GM19025 (cell line): ENCODE results near the gene DVL2.
"Not testable (repeated sequence)": the region's sequence is repeated elsewhere in the genome, so short reads cannot be mapped to it uniquely, and the experiment has no call there.

Experiments
- ATAC-seq: cut with Tn5 transposase; IDR thresholded peaks from one replicate; pipeline ENCODE4 v1.9.1; 2021; ENCODE audit warnings: mild to moderate bottlenecking, low read depth, moderate library complexity; ENCODE audit not compliant: unreplicated experiment

Gene DVL2

GRCh38 chr17:7207120-7208001 lies 27.0 kb downstream of the DVL2 start:
- ATAC-seq: no peak

- no peak for ATAC-seq
Observed at GRCh38 chr17:7205561-7205960, 28.8 kb downstream of the DVL2 start.

GRCh38 chr17:7204828-7205461 lies 29.4 kb downstream of the DVL2 start:
- peak; percentile 86 for ATAC-seq

GRCh38 chr17:7204336-7204735 lies 30.0 kb downstream of the DVL2 start:
- no peak for ATAC-seq

GRCh38 chr17:7203391-7203790 lies 30.9 kb downstream of the DVL2 start:
- no peak for ATAC-seq

GRCh38 chr17:7196651-7197401 lies 37.5 kb downstream of the DVL2 start:
- no peak for ATAC-seq

- ATAC-seq: no peak
Observed at GRCh38 chr17:7195971-7196370, 38.3 kb downstream of the DVL2 start.

GRCh38 chr17:7192271-7192937 lies 41.9 kb downstream of the DVL2 start:
- no peak for ATAC-seq

GRCh38 chr17:7191571-7192270 lies 42.6 kb downstream of the DVL2 start:
- ATAC-seq: no peak

GRCh38 chr17:7191069-7191468 lies 43.2 kb downstream of the DVL2 start:
- no peak for ATAC-seq

- no peak for ATAC-seq
Observed at GRCh38 chr17:7190276-7190917, 43.9 kb downstream of the DVL2 start.

GRCh38 chr17:7186241-7186640 lies 48.1 kb downstream of the DVL2 start:
- ATAC-seq: no peak

GRCh38 chr17:7184647-7185046 lies 49.7 kb downstream of the DVL2 start:
- no peak for ATAC-seq

- ATAC-seq: no peak
Observed at GRCh38 chr17:7184091-7184488, 50.2 kb downstream of the DVL2 start.

GRCh38 chr17:7183433-7184090 lies 50.8 kb downstream of the DVL2 start:
- ATAC-seq: no peak

GRCh38 chr17:7182101-7182500 lies 52.2 kb downstream of the DVL2 start:
- not testable (repeated sequence) for ATAC-seq

- ATAC-seq: no peak
Observed at GRCh38 chr17:7179317-7180254, 54.7 kb downstream of the DVL2 start, which contains the start of gene ASGR1. Gene ASGR1, minus strand, starts transcription at chr17:7179370. Its CDS starts 807 bp downstream, at chr17:7178563.

GRCh38 chr17:7178973-7179316 lies 55.4 kb downstream of the DVL2 start:
- ATAC-seq: no peak
